Pancreas (tissue), 10 donors: Measurements from ENCODE around the gene TBX21. TPM values are rescaled to one million over a fixed set of nuclear protein-coding genes. Genes with fewer than 3 reads are reported as not detected.

ENCODE experiments used
- ATAC-seq, 4 donors: fragments of 200-7000 bp; cut with Tn5 transposase; one replicate each; pipeline versions ENCODE4 v1.8.0 to v1.9.1; 2020; ENCODE audit warnings: mild to moderate bottlenecking in 4 of 4, moderate library complexity in 4 of 4
- DNase-seq, 6 donors: peaks; one replicate each; pipeline ENCODE4 v3.0.0-alpha.2; 2020
- FAIRE-seq: peaks from 2 replicates; lab custom pipeline; 2012; peaks lifted over from hg19 to GRCh38; lab: Jason Lieb, UNC
- H3K27ac ChIP-seq, 4 donors: fragments of 200-600 bp; sonication (generic); 1 replicate in 3 of 4; 2 replicates in 1 of 4; pipeline versions ENCODE4 v1.5.0 to v1.8.0; 2020
- H3K27me3 ChIP-seq, 4 donors: fragments of 200-600 bp; one replicate each; pipeline ENCODE4 v1.8.0; 2021
- H3K36me3 ChIP-seq, 3 donors: fragments of 200-600 bp; sonication (generic) in 1 of 3; one replicate each; pipeline versions ENCODE4 v1.5.0 to v1.8.0; 2020 to 2021
- H3K4me1 ChIP-seq, 3 donors: fragments of 200-600 bp; one replicate each; pipeline ENCODE4 v1.8.0; 2021
- H3K4me3 ChIP-seq, 4 donors: fragments of 200-600 bp; sonication (generic) in 2 of 4; one replicate each; pipeline versions ENCODE4 v1.5.0 to v1.8.0; 2020 to 2021
- H3K9me3 ChIP-seq, 4 donors: fragments of 200-600 bp; one replicate each; pipeline ENCODE4 v1.8.0; 2021
- WGBS, 2 donors: extraction: QIAGEN DNeasy Blood & Tissue Kit; methylation state at CpG; one replicate each; pipeline ENCODE4 v1.1.7; 2013; 5-methylcytosine and 5-hydroxymethylcytosine counted together
- intact Hi-C, 3 donors: fragments of 100-400 bp; cut with DNase I; formaldehyde crosslinking; loops; one replicate each; pipeline versions ENCODE4 v1.11.1 to v1.14.2; 2022
- polyA plus RNA-seq, 2 donors: library from polyadenylated mRNA; stranded (reverse); fragments of 200-250 nt; gene quantifications; one replicate each; pipeline ENCODE4 v1.2.3, GENCODE V29; 2013
- total RNA-seq, 6 donors: library from RNA; stranded (reverse); fragmentation: NEBNext Ultra II Directional in 4 of 6; extraction: Animal tissue kit (Norgen Biotek cat#: 25700) in 4 of 6; gene quantifications; one replicate each; pipeline versions ENCODE4 v1.2.1 to v1.2.4, GENCODE V29; 2021 to 2023
- TF ChIP-seq, protein P1 (sequence below), 4 donors: fragments of 200-600 bp; sonication (generic) in 3 of 4; IDR thresholded peaks; one replicate each; pipeline versions ENCODE4 v1.5.0 to v1.8.0; 2021; ENCODE audit warnings: antibody characterized with exemption in 4 of 4
- donor health status: healthy with polysubstance abuse.
- donor health status: DM: no; HTN: no; CAD: no; lungs with moderate emphysema.
- donor health status: DM: no; HTN: no; CAD: no.
- donor health status: control.
- donor health status: control.
- donor health status: Bipolar disorder and iron deficiency.
- donor health status: DM: yes; HTN: yes; CAD: no.
- donor health status: DM: no; HTN: no; CAD: no.
- donor health status: DM: no; HTN: no; CAD: no.
- donor health status: DM: yes; HTN: yes; CAD: no.

The TBX21 gene
- total and polyA plus RNA-seq, 8 donors, result 0.09 to 0.40 (median 0.17) TPM; not detected in 2

GRCh38 chr17:47711366-47712099 is 21.5 kb upstream of the TBX21 start:
- 91 to 92% methylated on average over 12 to 15 of the region's 15 CpGs for WGBS, 2 donors
- Histone ChIP-seq H3K36me3 (no peaks in the 10 kb centered on the region), H3K4me1 (no peaks in the 10 kb centered on the region), H3K27ac (no peak overlapping the region), H3K9me3 (no peaks in the 10 kb centered on the region), H3K27me3 (no peaks in the 10 kb centered on the region), H3K4me3 (no peak overlapping the region)
- intact Hi-C loops, result no loop called here
- no peak for ATAC-seq
- FAIRE-seq, result no peak
- TF ChIP-seq, protein P1, sequence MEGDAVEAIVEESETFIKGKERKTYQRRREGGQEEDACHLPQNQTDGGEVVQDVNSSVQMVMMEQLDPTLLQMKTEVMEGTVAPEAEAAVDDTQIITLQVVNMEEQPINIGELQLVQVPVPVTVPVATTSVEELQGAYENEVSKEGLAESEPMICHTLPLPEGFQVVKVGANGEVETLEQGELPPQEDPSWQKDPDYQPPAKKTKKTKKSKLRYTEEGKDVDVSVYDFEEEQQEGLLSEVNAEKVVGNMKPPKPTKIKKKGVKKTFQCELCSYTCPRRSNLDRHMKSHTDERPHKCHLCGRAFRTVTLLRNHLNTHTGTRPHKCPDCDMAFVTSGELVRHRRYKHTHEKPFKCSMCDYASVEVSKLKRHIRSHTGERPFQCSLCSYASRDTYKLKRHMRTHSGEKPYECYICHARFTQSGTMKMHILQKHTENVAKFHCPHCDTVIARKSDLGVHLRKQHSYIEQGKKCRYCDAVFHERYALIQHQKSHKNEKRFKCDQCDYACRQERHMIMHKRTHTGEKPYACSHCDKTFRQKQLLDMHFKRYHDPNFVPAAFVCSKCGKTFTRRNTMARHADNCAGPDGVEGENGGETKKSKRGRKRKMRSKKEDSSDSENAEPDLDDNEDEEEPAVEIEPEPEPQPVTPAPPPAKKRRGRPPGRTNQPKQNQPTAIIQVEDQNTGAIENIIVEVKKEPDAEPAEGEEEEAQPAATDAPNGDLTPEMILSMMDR (IDR thresholded peaks at IDR 0.05), result no peak
- no peak for DNase-seq

DNA sequence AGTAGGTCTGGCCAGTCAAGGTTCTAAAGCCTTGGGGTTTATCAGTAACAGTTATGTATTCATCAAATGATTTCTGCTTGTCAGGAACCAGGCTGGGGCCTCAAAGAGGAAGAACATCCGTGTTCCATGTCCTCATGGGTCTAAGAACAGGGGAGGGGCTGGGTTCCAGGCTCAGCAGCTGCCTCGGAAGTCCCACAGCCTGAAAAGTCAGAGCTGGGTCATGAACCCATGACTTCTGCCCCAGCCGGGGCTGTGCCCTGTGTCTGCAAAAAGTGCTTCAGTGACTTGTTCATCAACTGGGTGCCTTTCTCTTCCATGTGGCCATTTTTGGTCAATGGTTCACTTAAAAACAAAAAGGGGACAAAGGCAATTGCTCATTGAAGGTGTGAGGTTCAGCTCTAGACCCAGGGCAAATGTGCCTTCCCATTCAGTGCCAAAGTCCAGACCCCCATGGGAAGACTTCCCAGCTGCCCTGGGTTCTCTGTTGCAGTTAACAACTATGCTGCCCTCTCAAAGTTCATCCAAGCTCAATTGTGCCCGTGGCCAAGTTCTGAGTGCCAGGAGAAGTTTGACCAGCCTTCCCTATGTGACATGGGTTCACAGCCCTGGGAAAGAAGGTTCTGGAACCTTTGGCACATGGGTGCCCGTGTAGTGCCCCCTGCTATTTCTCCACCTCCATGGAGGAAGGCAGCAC is 20.6 kb upstream of the TBX21 start:
- DNase-seq (no peak), ATAC-seq (no peak), FAIRE-seq (no peak)
- WGBS, 2 donors, result 50 to 66% methylated on average over 5 of the region's 5 CpGs
- Histone ChIP-seq H3K27me3 (no peaks in the 10 kb centered on the region), H3K27ac (no peak overlapping the region), H3K9me3 (no peaks in the 10 kb centered on the region), H3K36me3 (no peaks in the 10 kb centered on the region), H3K4me3 (no peak overlapping the region), H3K4me1 (no peaks in the 10 kb centered on the region)
- intact Hi-C loops, result no loop called here
- TF ChIP-seq, protein P1 (IDR thresholded peaks at IDR 0.05), result no peak

DNA sequence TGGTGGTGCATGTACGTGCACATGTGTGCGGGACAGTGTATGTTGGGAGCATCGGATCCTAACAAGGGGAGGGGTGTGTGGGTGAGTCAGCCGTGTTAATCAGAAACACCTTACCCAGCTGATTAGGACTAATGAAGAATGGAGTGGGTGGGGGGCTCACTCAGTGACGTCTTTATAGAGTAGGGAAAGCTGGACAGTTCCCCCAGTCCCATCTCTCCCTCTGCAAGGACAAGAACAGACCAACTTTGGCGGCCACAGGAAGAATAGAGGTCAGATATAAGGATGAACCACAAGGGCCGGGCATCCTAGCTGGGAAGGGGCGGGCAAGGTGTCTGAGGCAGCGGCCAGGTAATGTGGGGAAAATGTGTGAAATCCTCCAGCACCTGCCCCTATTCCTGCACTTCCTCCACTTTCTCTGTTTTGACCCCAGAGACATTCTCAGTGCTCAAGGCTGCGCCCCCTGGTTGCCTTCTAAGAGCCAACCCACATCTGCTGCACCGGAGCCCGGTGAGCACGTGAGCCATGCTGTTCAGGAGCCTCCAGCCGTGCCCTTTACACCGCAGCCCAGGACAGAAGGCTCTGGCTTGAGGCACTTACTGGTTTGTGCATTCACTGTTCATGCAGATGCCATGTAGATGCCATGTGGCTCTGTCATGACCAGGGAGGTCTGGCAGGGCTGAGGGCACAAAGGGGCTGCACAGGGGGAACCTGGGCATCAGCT is 18.9 kb upstream of the TBX21 start:
- DNase-seq, result no peak
- no peak overlapping the region for H3K27ac ChIP-seq
- no peak for ATAC-seq
- intact Hi-C loops, result no loop called here
- FAIRE-seq, result no peak
- 38 to 49% methylated on average over 15 of the region's 15 CpGs for WGBS, 2 donors
- H3K9me3 ChIP-seq, result no peaks in the 10 kb centered on the region
- H3K4me3 ChIP-seq, result no peak overlapping the region
- H3K27me3 ChIP-seq, result no peaks in the 10 kb centered on the region
- no peaks in the 10 kb centered on the region for H3K4me1 ChIP-seq
- TF ChIP-seq, protein P1 (IDR thresholded peaks at IDR 0.05), result no peak
- H3K36me3 ChIP-seq, result no peaks in the 10 kb centered on the region

GRCh38 chr17:47714773-47715396 is 18.2 kb upstream of the TBX21 start:
- WGBS, 2 donors, result 65 to 79% methylated on average over 6 of the region's 6 CpGs
- intact Hi-C loops, result no loop called here
- H3K4me1 ChIP-seq, result no peaks in the 10 kb centered on the region
- TF ChIP-seq, protein P1 (IDR thresholded peaks at IDR 0.05), result no peak
- DNase-seq (no peak), ATAC-seq (no peak), FAIRE-seq (no peak)
- no peak overlapping the region for H3K27ac ChIP-seq
- H3K36me3 ChIP-seq, result no peaks in the 10 kb centered on the region
- no peaks in the 10 kb centered on the region for H3K27me3 ChIP-seq
- no peaks in the 10 kb centered on the region for H3K9me3 ChIP-seq
- no peak overlapping the region for H3K4me3 ChIP-seq
